ENCODE measurements around the gene FOXN3. TPM values are rescaled to one million over a fixed set of nuclear protein-coding genes. Genes with fewer than 3 reads are reported as not detected.
"Not testable (repeated sequence)": the region's sequence is repeated elsewhere in the genome, so short reads cannot be mapped to it uniquely, and the experiment has no call there.

Gene FOXN3
- total RNA-seq, 1 experiment from 2014 or later: 2.7 TPM

- no peak for DNase-seq (ENCODE audit: low spot score)
Measured at GRCh38 chr14:89129570-89129969, 287.5 kb downstream of the FOXN3 start.

- no peak for DNase-seq (ENCODE audit: low spot score)
Measured at GRCh38 chr14:89128311-89129026, 288.6 kb downstream of the FOXN3 start.

- no peak for DNase-seq (ENCODE audit: low spot score)
Measured at GRCh38 chr14:89126461-89126860, 290.6 kb downstream of the FOXN3 start.

- DNase-seq (ENCODE audit: low spot score): no peak
Measured at GRCh38 chr14:89125216-89125615, 291.8 kb downstream of the FOXN3 start.

DNA sequence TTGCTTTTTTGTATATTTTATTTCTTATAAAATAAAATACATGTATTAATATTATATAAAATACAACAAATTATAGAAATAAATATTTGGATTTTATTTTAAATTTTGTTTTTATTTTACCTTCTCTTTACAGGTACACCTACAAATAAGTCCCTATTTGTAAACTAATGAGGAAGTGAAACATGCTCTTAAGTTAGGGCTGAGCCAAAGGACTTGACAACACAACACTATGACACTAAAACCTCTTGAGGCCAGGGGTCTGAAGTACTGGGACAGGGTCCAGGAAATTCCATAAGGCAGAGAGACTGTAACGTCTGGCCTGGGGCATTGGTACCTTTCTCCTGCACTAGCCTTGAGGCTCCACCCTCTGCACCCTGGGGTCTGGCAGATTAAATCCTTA lies 293.2 kb downstream of the FOXN3 start:
- DNase-seq (ENCODE audit: low spot score): no peak

DNA sequence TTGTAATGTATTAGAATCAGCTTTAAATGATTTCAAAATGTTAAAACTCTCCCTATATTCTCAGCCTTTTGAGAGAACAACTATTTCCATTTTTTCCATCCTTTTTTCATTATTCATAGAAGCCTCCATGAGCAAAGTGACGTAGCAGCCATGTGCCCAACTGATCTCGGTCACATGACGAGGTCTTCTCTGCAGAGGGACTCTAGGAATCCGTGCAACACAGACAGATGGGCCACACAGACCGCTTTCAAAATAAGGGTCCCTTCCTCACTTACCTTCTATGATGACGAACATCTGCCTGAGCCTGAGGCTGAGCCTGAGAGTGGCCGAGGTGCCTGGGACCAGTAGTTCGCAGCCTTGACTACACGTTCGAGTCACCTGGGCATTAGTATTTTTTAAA lies 293.8 kb downstream of the FOXN3 start:
- DNase-seq (ENCODE audit: low spot score): no peak

DNA sequence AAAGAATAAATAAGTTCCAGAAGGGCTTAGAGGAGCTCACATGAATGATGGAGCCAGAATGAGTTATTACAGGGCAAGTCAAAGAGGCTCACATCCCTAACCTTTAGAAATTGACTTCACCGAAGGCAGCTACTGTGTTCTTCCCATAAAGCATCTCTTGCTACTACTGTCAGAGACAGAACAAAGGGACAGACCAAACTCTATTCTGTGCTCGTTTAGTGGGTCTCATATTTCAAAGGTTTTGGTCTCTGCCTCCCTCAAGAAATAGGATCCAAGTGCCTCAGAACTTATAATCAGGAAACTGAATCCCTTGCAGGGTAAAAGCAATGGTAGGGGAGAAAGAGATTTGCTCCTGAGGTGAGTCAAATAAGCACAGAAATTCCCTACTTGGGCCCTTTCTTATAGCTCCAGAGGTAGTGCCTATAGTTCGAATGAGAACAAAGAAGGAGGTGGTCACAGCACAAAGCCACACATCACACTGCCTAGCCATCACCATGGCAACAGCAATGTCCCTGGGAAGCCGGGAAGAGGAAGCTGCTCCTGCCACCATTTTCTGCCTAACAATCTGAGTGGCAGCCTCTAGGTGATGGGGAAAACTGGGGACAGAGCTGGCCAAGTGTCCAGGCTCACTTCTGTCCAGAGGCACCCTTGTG lies 294.9 kb downstream of the FOXN3 start:
- no peak for DNase-seq (ENCODE audit: low spot score)

DNA sequence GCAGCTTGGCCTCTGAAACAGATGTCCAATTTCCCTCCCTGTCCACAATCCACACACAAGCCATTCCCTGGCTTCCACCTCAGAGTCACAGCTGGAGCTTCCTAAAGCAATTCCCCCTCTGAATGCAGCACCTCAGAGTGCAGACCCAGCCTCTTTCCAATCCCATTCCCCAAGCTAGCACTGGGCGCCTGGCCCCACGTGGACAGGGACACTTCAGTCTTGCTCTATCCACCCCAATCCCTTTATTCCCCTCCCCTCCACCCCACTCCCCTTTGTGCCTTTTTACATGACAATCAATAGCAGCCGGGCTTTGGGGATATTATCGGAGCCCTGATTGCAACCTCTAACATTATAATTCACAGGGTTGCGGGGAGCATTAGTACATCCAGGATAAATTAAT lies 300.0 kb downstream of the FOXN3 start:
- DNase-seq (ENCODE audit: low spot score): no peak

GRCh38 chr14:89114109-89114508 lies 302.9 kb downstream of the FOXN3 start:
- DNase-seq (ENCODE audit: low spot score): no peak

DNA sequence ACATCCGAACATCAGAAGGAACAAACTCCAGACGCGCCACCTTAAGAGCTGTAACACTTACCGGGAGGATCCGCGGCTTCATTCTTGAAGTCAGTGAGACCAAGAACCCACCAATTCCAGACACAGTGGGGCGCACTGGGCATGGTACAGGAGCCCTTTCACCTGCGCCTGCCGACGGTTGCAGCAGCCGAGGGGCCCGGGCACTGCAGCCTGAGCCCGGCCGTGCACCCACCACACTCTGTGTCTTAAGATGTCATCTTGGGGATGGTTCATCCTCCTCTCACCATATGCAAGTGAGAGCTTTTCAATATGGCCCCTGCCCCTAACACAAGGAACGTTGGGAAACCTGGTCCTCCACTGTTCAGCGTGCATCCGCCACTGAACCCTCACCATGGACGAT lies 304.3 kb downstream of the FOXN3 start:
- no peak for DNase-seq (ENCODE audit: low spot score)

DNA sequence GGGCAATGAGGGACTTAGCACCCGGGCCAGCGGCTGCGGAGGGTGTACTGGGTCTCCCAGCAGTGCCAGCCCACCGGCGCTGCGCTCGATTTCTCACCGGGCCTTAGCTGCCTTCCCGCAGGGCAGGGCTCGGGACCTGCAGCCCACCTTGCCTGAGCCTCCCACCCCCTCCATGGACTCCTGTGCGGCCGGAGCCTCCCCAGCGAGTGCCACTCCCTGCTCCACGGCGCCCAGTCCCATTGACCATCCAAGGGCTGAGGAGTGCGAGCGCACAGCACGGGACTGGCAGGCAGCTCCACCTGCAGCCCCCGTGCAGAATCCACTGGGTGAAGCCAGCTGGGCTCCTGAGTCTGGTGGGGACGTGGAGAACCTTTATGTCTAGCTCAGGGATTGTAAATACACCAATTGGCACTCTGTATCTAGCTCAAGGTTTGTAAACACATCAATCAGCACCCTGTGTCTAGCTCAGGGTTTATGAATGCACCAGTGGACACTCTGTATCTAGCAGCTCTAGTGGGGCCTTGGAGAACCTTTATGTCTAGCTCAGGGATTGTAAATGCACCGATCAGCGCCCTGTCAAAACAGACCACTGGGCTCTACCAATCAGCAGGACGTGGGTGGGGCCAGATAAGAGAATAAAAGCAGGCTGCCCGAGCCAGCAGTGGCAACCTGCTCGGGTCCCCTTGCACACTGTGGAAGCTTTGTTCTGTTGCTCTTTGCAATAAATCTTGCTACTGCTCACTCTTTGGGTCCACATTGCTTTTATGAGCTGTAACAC lies 305.1 kb downstream of the FOXN3 start:
- DNase-seq (ENCODE audit: low spot score): not testable (repeated sequence)

DNA sequence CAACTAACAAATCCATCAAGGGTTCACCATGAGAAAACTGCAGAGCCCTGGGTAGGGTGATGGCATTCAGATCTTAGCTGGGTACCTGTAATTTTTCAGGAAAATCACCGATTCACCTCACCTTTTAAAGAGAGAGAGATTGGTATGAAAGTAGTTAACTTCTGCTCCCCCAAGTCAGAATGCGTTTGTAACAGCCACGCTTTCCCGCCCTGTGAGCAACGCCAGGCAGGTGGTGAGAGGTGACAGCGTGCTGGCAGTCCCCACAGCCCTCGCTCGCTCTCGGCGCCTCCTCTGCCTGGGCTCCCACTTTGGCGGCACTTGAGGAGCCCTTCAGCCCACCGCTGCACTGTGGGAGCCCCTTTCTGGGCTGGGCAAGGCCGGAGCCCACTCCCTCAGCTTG lies 305.8 kb downstream of the FOXN3 start:
- DNase-seq (ENCODE audit: low spot score): not testable (repeated sequence)

GRCh38 chr14:89110110-89110509 lies 306.9 kb downstream of the FOXN3 start:
- DNase-seq (ENCODE audit: low spot score): no peak

- DNase-seq (ENCODE audit: low spot score): no peak
Measured at GRCh38 chr14:89108608-89109007, 308.4 kb downstream of the FOXN3 start.

- no peak for DNase-seq (ENCODE audit: low spot score)
Measured at GRCh38 chr14:89107626-89108025, 309.4 kb downstream of the FOXN3 start.

Data from A172 (cell line).